Measurements from ENCODE around the gene IQGAP1. TPM values are rescaled to one million over a fixed set of nuclear protein-coding genes. Genes with fewer than 3 reads are reported as not detected.
A peak's percentile ranks its signal among the peaks of the same experiment; 100 is the strongest.

IQGAP1 gene
- total RNA-seq, 1 donor from 2014 or later: 99.1 TPM

- Histone ChIP-seq H3K27ac (no peak overlapping the region), H3K4me1 (no peaks in the 10 kb centered on the region), H3K4me3 (no peak overlapping the region), H3K36me3 (peaks cover 53 to 89% of the 10 kb centered on the region in 2 donors), H3K9me3 (no peaks in the 10 kb centered on the region), H3K27me3 (no peaks in the 10 kb centered on the region)
- TF ChIP-seq CTCF (IDR thresholded peaks at IDR 0.05): no peak
- no peak for DNase-seq (ENCODE audit: low spot score in 2 of 2)
- intact Hi-C loops (cut with DNase I): no loop called here
These were observed 83.7 kb downstream of the IQGAP1 start for GRCh38 chr15:90471769-90472168.

DNA sequence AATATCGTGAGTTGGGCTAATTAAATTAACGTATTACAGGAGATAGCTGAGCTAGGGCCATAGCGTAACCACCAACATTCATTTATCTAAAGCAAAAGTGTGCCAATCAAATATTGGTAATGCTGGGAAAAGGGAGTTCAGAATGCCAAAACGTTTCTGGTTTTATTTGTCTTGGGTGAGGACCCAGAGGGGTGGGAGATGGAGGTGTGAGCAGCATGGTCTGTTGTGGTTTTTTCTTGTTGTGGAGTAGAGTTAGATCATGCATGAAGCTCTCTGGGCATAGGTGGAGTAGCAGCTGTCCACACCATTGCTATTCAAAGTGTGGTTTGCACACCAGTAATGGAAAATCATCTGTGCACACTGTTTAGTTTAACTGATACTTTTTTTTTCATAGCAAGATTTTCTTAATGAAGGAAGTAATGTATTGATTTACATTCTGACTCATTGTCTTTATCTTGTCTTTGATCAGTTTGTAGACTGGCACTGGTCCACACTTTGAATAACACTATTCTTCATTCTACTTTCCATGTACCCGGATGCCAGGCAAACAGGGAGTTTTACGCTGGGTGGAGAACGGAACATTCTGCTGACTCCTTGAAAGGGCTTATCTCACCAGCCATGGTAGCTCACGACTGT is 90.9 kb downstream of the IQGAP1 start:
- no peak for TF ChIP-seq CTCF (IDR thresholded peaks at IDR 0.05)
- no peak overlapping the region for H3K4me3 ChIP-seq
- peaks cover 0 to 4% of the 10 kb centered on the region in 2 donors for H3K4me1 ChIP-seq
- DNase-seq (ENCODE audit: low spot score in 2 of 2): no peak
- peak overlapping the region; percentile 28 to 49 for H3K27ac ChIP-seq
- H3K27me3 ChIP-seq: no peaks in the 10 kb centered on the region
- peaks cover 51 to 81% of the 10 kb centered on the region in 2 donors for H3K36me3 ChIP-seq
- no peaks in the 10 kb centered on the region for H3K9me3 ChIP-seq
- intact Hi-C loops (cut with DNase I): no loop called here

- H3K27me3 ChIP-seq: no peaks in the 10 kb centered on the region
- H3K4me1 ChIP-seq: peaks cover 0 to 4% of the 10 kb centered on the region in 2 donors
- H3K4me3 ChIP-seq: no peak overlapping the region
- no peaks in the 10 kb centered on the region for H3K9me3 ChIP-seq
- peaks cover 52 to 81% of the 10 kb centered on the region in 2 donors for H3K36me3 ChIP-seq
- intact Hi-C loops (cut with DNase I): no loop called here
- H3K27ac ChIP-seq: peak overlapping the region; percentile 28 to 49
- no peak for DNase-seq (ENCODE audit: low spot score in 2 of 2)
- no peak for TF ChIP-seq CTCF (IDR thresholded peaks at IDR 0.05)
These were observed 91.6 kb downstream of the IQGAP1 start for GRCh38 chr15:90479656-90480055.

DNA sequence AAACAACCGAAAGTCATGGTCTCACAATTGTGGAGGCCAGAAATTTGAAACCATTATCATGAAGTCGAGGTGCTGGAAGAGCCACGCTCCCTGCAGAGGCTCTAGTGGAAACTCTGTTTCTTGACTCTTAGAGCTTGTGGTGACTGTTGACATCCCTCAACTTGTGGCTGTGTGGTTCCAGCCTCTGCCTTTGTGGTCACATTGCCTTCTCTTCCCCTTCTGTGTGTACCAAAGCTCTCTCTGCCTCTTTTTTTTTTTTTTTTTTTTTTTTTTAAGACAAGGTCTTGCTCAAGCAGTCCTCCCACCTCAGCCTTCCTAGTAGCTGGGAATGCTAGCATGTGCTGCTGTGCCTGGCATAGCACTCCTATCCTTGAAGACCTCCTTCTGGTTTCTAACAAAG is 93.0 kb downstream of the IQGAP1 start:
- Histone ChIP-seq H3K4me1 (peaks cover 0 to 4% of the 10 kb centered on the region in 2 donors), H3K36me3 (peaks cover 66 to 79% of the 10 kb centered on the region in 2 donors), H3K27ac (peak overlapping the region; percentile 47 to 49), H3K9me3 (no peaks in the 10 kb centered on the region), H3K27me3 (no peaks in the 10 kb centered on the region), H3K4me3 (no peak overlapping the region)
- no peak for TF ChIP-seq CTCF (IDR thresholded peaks at IDR 0.05)
- no peak for DNase-seq (ENCODE audit: low spot score in 2 of 2)
- intact Hi-C loops (cut with DNase I): no loop called here

GRCh38 chr15:90482124-90483011 is 94.3 kb downstream of the IQGAP1 start:
- peak; percentile 61 to 76 (median 62) for TF ChIP-seq CTCF (IDR thresholded peaks at IDR 0.05)
- H3K9me3 ChIP-seq: no peaks in the 10 kb centered on the region
- peaks cover 74 to 79% of the 10 kb centered on the region in 2 donors for H3K36me3 ChIP-seq
- peak overlapping the region; percentile 47 to 49 for H3K27ac ChIP-seq
- intact Hi-C loops (cut with DNase I): loop anchor here (1.0 to 2.0 kb wide), 2 partner anchors 120 to 162 kb away; no protein-coding TSS in a partner anchor
- no peak overlapping the region for H3K4me3 ChIP-seq
- peaks cover 0 to 4% of the 10 kb centered on the region in 2 donors for H3K4me1 ChIP-seq
- no peaks in the 10 kb centered on the region for H3K27me3 ChIP-seq
- no peak for DNase-seq (ENCODE audit: low spot score in 2 of 2)

Measured in ascending aorta (tissue), 2 donors.